K562 (cell line): ENCODE results near the gene ZEB2. TPM values are rescaled to one million over a fixed set of nuclear protein-coding genes. Genes with fewer than 3 reads are reported as not detected.

Experiments
- BRF2 ChIP-seq: IDR thresholded peaks from 3 replicates; pipeline ENCODE4 v1.6.1; 2011; ENCODE audit warnings: borderline replicate concordance, mild to moderate bottlenecking; ENCODE audit not compliant: insufficient read length, insufficient read depth
- CBFA2T3 ChIP-seq: fragments of 450-650 bp; IDR thresholded peaks from 2 replicates; pipeline ENCODE4 v1.6.1; 2017
- ELF2 ChIP-seq: fragments of 250-450 bp; sonication (Bioruptor Pico); IDR thresholded peaks from 2 replicates; pipeline ENCODE4 v1.5.0; 2021; ENCODE audit warnings: mild to moderate bottlenecking
- HMGXB4 ChIP-seq: sonication (generic); formaldehyde crosslinking; IDR thresholded peaks from 2 replicates; pipeline ENCODE4 v1.8.1; 2023; ENCODE audit warnings: mild to moderate bottlenecking, missing genetic modification reagents
- MEF2A ChIP-seq: IDR thresholded peaks from 2 replicates; pipeline ENCODE4 v1.6.1; 2011; ENCODE audit warnings: low read depth, mild to moderate bottlenecking, low read length, moderate library complexity; ENCODE audit not compliant: control insufficient read depth
- MLX ChIP-seq, 2 experiments: fragments of 450-650 bp in 1 of 2; sonication (generic) in 1 of 2; formaldehyde crosslinking; conservative IDR thresholded peaks; 2 replicates each; pipeline versions ENCODE4 v1.4.0 to v1.8.1; 2020 to 2022; ENCODE audit warnings: mild to moderate bottlenecking in 1 of 2, missing genetic modification reagents in 1 of 2
- PCBP2 ChIP-seq: fragments of 200-400 bp; formaldehyde crosslinking; IDR thresholded peaks from 2 replicates; pipeline ENCODE4 v1.6.1; 2018; ENCODE audit warnings: low read length, low read depth, mild to moderate bottlenecking, moderate library complexity; ENCODE audit not compliant: poor library complexity, severe bottlenecking
- RBBP5 ChIP-seq: fragments of 200-600 bp; sonication (generic); IDR thresholded peaks from 2 replicates; pipeline ENCODE4 v1.6.1; 2012; ENCODE audit warnings: borderline replicate concordance, mild to moderate bottlenecking, low read length, control low read depth, inconsistent platforms; ENCODE audit not compliant: insufficient read depth, poor library complexity, severe bottlenecking
- XRCC3 ChIP-seq: fragments of 450-650 bp; IDR thresholded peaks from 2 replicates; pipeline ENCODE4 v1.6.1; 2017; ENCODE audit warnings: mild to moderate bottlenecking, moderate library complexity
- XRCC4 ChIP-seq: IDR thresholded peaks from one replicate; pipeline ENCODE4 v1.6.1; 2011; ENCODE audit not compliant: insufficient read depth, insufficient read length; ENCODE audit errors: extremely low read depth
- ZEB2 ChIP-seq: fragments of 450-650 bp; IDR thresholded peaks from 2 replicates; pipeline ENCODE4 v1.6.1; 2016
- ZNF280A ChIP-seq: fragments of 450-650 bp; IDR thresholded peaks from 2 replicates; pipeline ENCODE4 v1.6.1; 2018; ENCODE audit warnings: mild to moderate bottlenecking, low read depth; ENCODE audit not compliant: partially characterized antibody
- ZNF609 ChIP-seq: sonication (generic); formaldehyde crosslinking; IDR thresholded peaks from 2 replicates; pipeline ENCODE4 v1.8.1; 2023; ENCODE audit warnings: missing genetic modification reagents, mild to moderate bottlenecking, borderline replicate concordance
- ZNF740 ChIP-seq, 3 experiments: fragments of 200-800 bp in 1 of 3; sonication (Bioruptor generic) in 1 of 3; sonication (generic) in 1 of 3; formaldehyde crosslinking in 1 of 3; IDR thresholded peaks; 2 replicates each; pipeline versions ENCODE4 v1.6.1 to v1.8.0; 2016 to 2022; ENCODE audit warnings: mild to moderate bottlenecking in 2 of 3, missing compliant biosample characterization in 2 of 3, missing genetic modification characterization in 2 of 3, missing genetic modification reagents in 1 of 3
- polyA plus RNA-seq, 8 experiments: library from polyadenylated mRNA; depleted of rRNA in 4 of 8; stranded (reverse) in 5 of 8; unstranded in 3 of 8; fragments of >200 nt; fragmentation: Nextera tagmentation in 2 of 8; fragmentation: Illumina TruSeq in 1 of 8; extraction: Ambion mirVana in 2 of 8; extraction: Trizol in 1 of 8; gene quantifications; 2 replicates each; pipeline versions ENCODE4 v1.2.1 to v1.2.3, GENCODE V29; 2011 to 2014; ENCODE audit warnings: inconsistent platforms in 1 of 8, missing spikeins in 1 of 8
- total RNA-seq, 7 experiments: library from RNA; depleted of rRNA in 6 of 7; stranded (reverse); fragments of >200 nt in 6 of 7; fragmentation: Illumina TruSeq in 2 of 7; extraction: Trizol in 2 of 7; gene quantifications; 2 replicates each; pipeline versions ENCODE4 v1.2.1 to v1.2.3, GENCODE V29; 2011 to 2021; ENCODE audit warnings: low replicate concordance in 1 of 7

ZEB2 gene
- total and polyA plus RNA-seq, 9 of the 15 experiments (the other 6 are each of a cell fraction or from before 2014, with no cell fraction given): 15.1 to 113 (median 72.3) TPM

GRCh38 chr2:144358979-144359541, 160.9 kb downstream of the ZEB2 start (continued):
- no peak for TF ChIP-seq ZNF609 (CRISPR knock-in tag)
- TF ChIP-seq ELF2 (CRISPR knock-in tag): no peak
- TF ChIP-seq MLX (CRISPR knock-in tag; conservative IDR thresholded peaks at IDR 0.05): no peak
- no peak for TF ChIP-seq RBBP5
- TF ChIP-seq CBFA2T3: 0 out of 2 replicates have a peak, but pooled peaks have one; percentile 9
- TF ChIP-seq PCBP2: no peak
- TF ChIP-seq ZNF740 (CRISPR knock-in tag; IDR thresholded peaks at IDR 0.05): no peak
- no peak for TF ChIP-seq ZNF740 (tag; IDR thresholded peaks at IDR 0.05)
- TF ChIP-seq ZEB2: no peak
- TF ChIP-seq BRF2: no peak
- no peak for TF ChIP-seq XRCC4
- no peak for TF ChIP-seq XRCC3
- 0 out of 2 replicates have a peak, but pooled peaks have one; percentile 31 for TF ChIP-seq MEF2A
- no peak for TF ChIP-seq HMGXB4 (CRISPR knock-in tag)
- TF ChIP-seq ZNF280A: no peak
